Measurements from ENCODE around the gene ATP5IF1. TPM values are rescaled to one million over a fixed set of nuclear protein-coding genes. Genes with fewer than 3 reads are reported as not detected.

Gene ATP5IF1
- total and polyA plus RNA-seq, 10 of the 15 experiments (the other 5 are each of a cell fraction or from before 2014, with no cell fraction given) = 253 to 1,210 (median 418) TPM

GRCh38 chr1:28239004-28239403, 3.1 kb downstream of the ATP5IF1 start:
- no TSS peak for BruUV-seq (replicated peaks)
- ChIA-PET CTCF (interaction anchor here (0.7 to 3.7 kb wide), 2 partner anchors 7 to 9 kb away, joined by 3 to 28 read pairs; no protein-coding TSS in a partner anchor), POLR2A (interaction anchor here (0.6 to 0.9 kb wide), 8 partner anchors 37 to 407 kb away, joined by 3 to 7 read pairs (median 3); partner anchors contain the start of gene EYA3), RAD21 (ENCODE audit: unreplicated experiment) (no interaction called here), SMC1A (ENCODE audit: uncharacterized antibody, unreplicated experiment) (interaction anchor here (0.6 kb wide), 1 partner anchor 168 kb away, joined by 3 read pairs; no protein-coding TSS in a partner anchor)
- Histone ChIP-seq H3K9ac (ENCODE audit: control insufficient read depth, insufficient read depth, low read length) (no peak overlapping the region), H3K4me3 (no peak overlapping the region), H2AFZ (ENCODE audit: control insufficient read depth, low read depth, low read length) (no peak overlapping the region), H3K79me2 (ENCODE audit: control insufficient read depth, insufficient read depth, low read length) (peaks cover 30% of the 10 kb centered on the region), H4K20me1 (ENCODE audit: control insufficient read depth, insufficient read depth) (no peaks in the 10 kb centered on the region), H3K36me3 (ENCODE audit: control insufficient read depth in 2 of 2, insufficient read depth in 2 of 2, low read length in 1 of 2) (peaks cover 0 to 3% of the 10 kb centered on the region in 2 experiments; a peak in 2 of 4 replicates), H3K9me3 (replicated peaks; ENCODE audit: control insufficient read depth, insufficient read depth, low read length) (no peaks in the 10 kb centered on the region), H3K27ac (ENCODE audit: control insufficient read depth, insufficient read depth) (peak overlapping the region; percentile 38; the same call in 1 of the 2 replicates), H3K27me3 (replicated peaks in 1 of 2; ENCODE audit: control insufficient read depth in 2 of 2, insufficient read depth in 2 of 2, low read length in 1 of 2) (no peaks in the 10 kb centered on the region), H3K4me2 (ENCODE audit: control insufficient read depth, insufficient read depth) (no peak overlapping the region), H3K4me1 (ENCODE audit: control insufficient read depth, insufficient read depth, low read length) (peaks cover 34% of the 10 kb centered on the region)
- no peak for ATAC-seq
- in situ Hi-C loops (cut with MboI) = no loop called here
- no peak for DNase-seq (ENCODE audit: low read depth, low spot score)
- intact Hi-C loops (cut with micrococcal nuclease; ENCODE audit: unreplicated experiment) = no loop called here
- FAIRE-seq = no peak
- TF ChIP-seq ZBED1 (IDR thresholded peaks at IDR 0.05; ENCODE audit: borderline replicate concordance) (0 out of 2 replicates have a peak, but pooled peaks have one; percentile 11), ATF2 (IDR thresholded peaks at IDR 0.05; ENCODE audit: low read length) (no peak)
- 93% methylated on average over 2 of the region's 2 CpGs for WGBS (ENCODE audit: insufficient coverage, insufficient replicate concordance, low lambda C conversion rate, missing lambda C conversion rate)

GRCh38 chr1:28240024-28240423, 4.1 kb downstream of the ATP5IF1 start:
- intact Hi-C loops (cut with micrococcal nuclease; ENCODE audit: unreplicated experiment) (loop anchor here (10.0 kb wide), 2 partner anchors 365 to 465 kb away; partner anchors contain the start of genes STX12 and THEMIS2), in situ Hi-C loops (cut with MboI) (no loop called here)
- H3K36me3 ChIP-seq (ENCODE audit: control insufficient read depth in 2 of 2, insufficient read depth in 2 of 2, low read length in 1 of 2) = peaks cover 0 to 3% of the 10 kb centered on the region in 2 experiments; a peak in 2 of 4 replicates
- no peak overlapping the region for H3K9ac ChIP-seq (ENCODE audit: control insufficient read depth, insufficient read depth, low read length)
- H3K4me3 ChIP-seq = no peak overlapping the region
- H4K20me1 ChIP-seq (ENCODE audit: control insufficient read depth, insufficient read depth) = no peaks in the 10 kb centered on the region
- WGBS (ENCODE audit: insufficient coverage, insufficient replicate concordance, low lambda C conversion rate, missing lambda C conversion rate) = 96% methylated on average over 4 of the region's 4 CpGs
- DNase-seq (ENCODE audit: low read depth, low spot score) (no peak), ATAC-seq (no peak), FAIRE-seq (no peak)
- CTCF ChIA-PET = no interaction called here
- peaks cover 30% of the 10 kb centered on the region for H3K79me2 ChIP-seq (ENCODE audit: control insufficient read depth, insufficient read depth, low read length)
- no peaks in the 10 kb centered on the region for H3K9me3 ChIP-seq (replicated peaks; ENCODE audit: control insufficient read depth, insufficient read depth, low read length)
- TSS peak; percentile 46 for BruUV-seq (replicated peaks)
- H3K4me1 ChIP-seq (ENCODE audit: control insufficient read depth, insufficient read depth, low read length) = peaks cover 40% of the 10 kb centered on the region
- no peak overlapping the region for H2AFZ ChIP-seq (ENCODE audit: control insufficient read depth, low read depth, low read length)
- H3K4me2 ChIP-seq (ENCODE audit: control insufficient read depth, insufficient read depth) = no peak overlapping the region
- H3K27ac ChIP-seq (ENCODE audit: control insufficient read depth, insufficient read depth) = no peak overlapping the region
- SMC1A ChIA-PET (ENCODE audit: uncharacterized antibody, unreplicated experiment) = no interaction called here
- POLR2A ChIA-PET = no interaction called here
- no peaks in the 10 kb centered on the region for H3K27me3 ChIP-seq (replicated peaks in 1 of 2; ENCODE audit: control insufficient read depth in 2 of 2, insufficient read depth in 2 of 2, low read length in 1 of 2)
- RAD21 ChIA-PET (ENCODE audit: unreplicated experiment) = no interaction called here
- TF ChIP-seq ZNF274 (IDR thresholded peaks at IDR 0.05; ENCODE audit: insufficient read depth, insufficient read length) (no peak), WRNIP1 (IDR thresholded peaks at IDR 0.05; ENCODE audit: borderline replicate concordance, low read depth, low read length) (no peak), TAF1 (IDR thresholded peaks at IDR 0.05; ENCODE audit: borderline replicate concordance, low read depth, low read length) (no peak), ESRRA (IDR thresholded peaks at IDR 0.05; ENCODE audit: low read length) (no peak), IKZF1 (conservative IDR thresholded peaks at IDR 0.05) (no peak), PAX5 (IDR thresholded peaks at IDR 0.05; ENCODE audit: borderline replicate concordance, low read depth, low read length) (no peak), CEBPB (IDR thresholded peaks at IDR 0.05; ENCODE audit: borderline replicate concordance in 1 of 2, low read depth in 2 of 2, low read length in 2 of 2) (no peak), MEF2B (IDR thresholded peaks at IDR 0.05; ENCODE audit: partially characterized antibody, poor library complexity, severe bottlenecking) (no peak), ZNF384 (IDR thresholded peaks at IDR 0.05; ENCODE audit: borderline replicate concordance, low read depth, low read length) (no peak), EZH2 (IDR thresholded peaks at IDR 0.05; ENCODE audit: borderline replicate concordance, control insufficient read depth, low read depth, low read length) (no peak), SMC3 (IDR thresholded peaks at IDR 0.05; ENCODE audit: borderline replicate concordance, low read length) (no peak), NFYB (IDR thresholded peaks at IDR 0.05; ENCODE audit: insufficient read depth, low read depth, low read length) (no peak), STAT3 (IDR thresholded peaks at IDR 0.05; ENCODE audit: low read depth, low read length) (no peak), SMAD5 (IDR thresholded peaks at IDR 0.05; ENCODE audit: low read depth) (no peak), MEF2A (IDR thresholded peaks at IDR 0.05; ENCODE audit: insufficient read depth, low read depth, low read length) (no peak), SMAD1 (IDR thresholded peaks at IDR 0.05; ENCODE audit: low read depth, partially characterized antibody) (no peak)
